H1 (cell line): ENCODE measurements around the gene BACE2. TPM values are rescaled to one million over a fixed set of nuclear protein-coding genes. Genes with fewer than 3 reads are reported as not detected.

Source experiments
- CTCF ChIA-PET: fragments of 300-600 bp; sonication (Branson Sonifier 250); formaldehyde crosslinking; loops from one replicate; lab custom pipeline; 2021; ENCODE audit not compliant: partially characterized antibody; lab: Charles Lee
- POLR2A ChIA-PET: fragments of 300-600 bp; sonication (Branson Sonifier 250); formaldehyde crosslinking; loops from one replicate; lab custom pipeline; 2021; ENCODE audit warnings: inconsistent platforms; ENCODE audit not compliant: partially characterized antibody; lab: Charles Lee
- DNase-seq, 2 experiments: peaks; one replicate each; pipeline versions ENCODE4 v3.0.0 to v3.0.0-alpha.2; 2010 to 2022; ENCODE audit warnings: low spot score in 2 of 2, low read depth in 1 of 2, mixed read lengths in 1 of 2
- FAIRE-seq: peaks from 2 replicates; lab custom pipeline; 2011; peaks lifted over from hg19 to GRCh38; lab: Jason Lieb, UNC
- H2AFZ ChIP-seq: 2 replicates; pipeline ENCODE4 v1.8.1; 2012; ENCODE audit warnings: low read length, inconsistent platforms
- H2AK5ac ChIP-seq: 2 replicates; pipeline ENCODE4 v1.6.1; 2013; ENCODE audit warnings: low read depth, low read length
- H2BK120ac ChIP-seq: replicated peaks from 2 replicates; pipeline ENCODE3; 2013; ENCODE audit warnings: low read depth, low read length, inconsistent platforms
- H2BK12ac ChIP-seq: 2 replicates; pipeline ENCODE4 v1.6.1; 2013; ENCODE audit warnings: low read depth, low read length
- H2BK15ac ChIP-seq: 2 replicates; pipeline ENCODE4 v1.6.1; 2013; ENCODE audit warnings: low read length
- H2BK20ac ChIP-seq: 2 replicates; pipeline ENCODE4 v1.6.1; 2013; ENCODE audit warnings: low read length
- H2BK5ac ChIP-seq: 2 replicates; pipeline ENCODE4 v1.6.1; 2013; ENCODE audit warnings: low read depth, low read length
- H3K14ac ChIP-seq: 2 replicates; pipeline ENCODE4 v1.6.1; 2013; ENCODE audit warnings: inconsistent platforms; ENCODE audit not compliant: insufficient read length
- H3K18ac ChIP-seq: 2 replicates; pipeline ENCODE4 v1.6.1; 2013; ENCODE audit warnings: low read length; ENCODE audit errors: extremely low read depth
- H3K23ac ChIP-seq: 2 replicates; pipeline ENCODE4 v1.6.1; 2013; ENCODE audit warnings: inconsistent platforms; ENCODE audit not compliant: insufficient read length
- H3K23me2 ChIP-seq: 2 replicates; pipeline ENCODE4 v1.6.1; 2013; ENCODE audit warnings: low read depth, low read length
- H3K27ac ChIP-seq: 2 replicates; pipeline ENCODE4 v1.6.1; 2011; ENCODE audit warnings: low read depth, low read length, inconsistent platforms
- H3K27me3 ChIP-seq, 4 experiments: replicated peaks in 1 of 4; 1 replicate in 1 of 4; 2 replicates in 3 of 4; pipeline versions ENCODE4 v1.6.1 to v1.8.1; 2011 to 2013; ENCODE audit warnings: low read length in 3 of 4, mild to moderate bottlenecking in 3 of 4, inconsistent platforms in 2 of 4, mixed read lengths in 2 of 4, moderate library complexity in 1 of 4; ENCODE audit not compliant: control insufficient read depth in 3 of 4, insufficient read depth in 3 of 4; ENCODE audit errors: extremely low read depth in 1 of 4
- H3K36me3 ChIP-seq, 4 experiments: 2 replicates each; pipeline versions ENCODE4 v1.6.1 to v1.8.1; 2011 to 2013; ENCODE audit warnings: mild to moderate bottlenecking in 4 of 4, low read length in 3 of 4, moderate library complexity in 2 of 4, control low read depth in 1 of 4, inconsistent platforms in 1 of 4; ENCODE audit not compliant: insufficient read depth in 4 of 4, control insufficient read depth in 2 of 4
- H3K4ac ChIP-seq: replicated peaks from 2 replicates; pipeline ENCODE3; 2013; ENCODE audit warnings: low read length, low read depth, mixed read lengths, inconsistent platforms; ENCODE audit not compliant: insufficient read length
- H3K4me1 ChIP-seq, 4 experiments: replicated peaks in 1 of 4; 1 replicate in 1 of 4; 2 replicates in 3 of 4; pipeline versions ENCODE4 v1.6.1 to v1.8.1; 2011 to 2013; ENCODE audit warnings: low read length in 3 of 4, inconsistent platforms in 2 of 4, mixed read lengths in 1 of 4; ENCODE audit not compliant: insufficient read depth in 4 of 4, control insufficient read depth in 3 of 4
- H3K4me2 ChIP-seq, 2 experiments: 2 replicates each; pipeline versions ENCODE4 v1.6.1 to v1.8.1; 2011 to 2013; ENCODE audit warnings: low read depth in 2 of 2, low read length in 2 of 2, control low read depth in 1 of 2, inconsistent platforms in 1 of 2, mild to moderate bottlenecking in 1 of 2; ENCODE audit not compliant: insufficient read depth in 1 of 2
- H3K4me3 ChIP-seq, 4 experiments: fragments of 200-600, 300-600 bp in 1 of 4; sonication (generic), shearing (Covaris generic), sonication (Bioruptor Twin) in 1 of 4; 2 replicates each; pipeline versions ENCODE4 v1.5.1 to v1.8.1; 2011 to 2016; ENCODE audit warnings: low read length in 4 of 4, low read depth in 3 of 4, control low read depth in 2 of 4, inconsistent platforms in 2 of 4, mild to moderate bottlenecking in 2 of 4, mixed read lengths in 1 of 4, moderate library complexity in 1 of 4; ENCODE audit not compliant: insufficient read depth in 2 of 4; ENCODE audit errors: extremely low read depth in 1 of 4
- H3K56ac ChIP-seq: replicated peaks from 2 replicates; pipeline ENCODE3; 2013; ENCODE audit warnings: low read depth, mild to moderate bottlenecking, mixed read lengths, low read length, inconsistent platforms; ENCODE audit not compliant: insufficient read length
- H3K79me1 ChIP-seq: 2 replicates; pipeline ENCODE4 v1.6.1; 2013; ENCODE audit warnings: low read depth, low read length, control low read depth
- H3K79me2 ChIP-seq, 2 experiments: 2 replicates each; pipeline versions ENCODE4 v1.6.1 to v1.8.1; 2012 to 2013; ENCODE audit warnings: low read length in 2 of 2, mild to moderate bottlenecking in 2 of 2, inconsistent platforms in 1 of 2; ENCODE audit not compliant: insufficient read depth in 2 of 2, control insufficient read depth in 1 of 2
- H3K9ac ChIP-seq, 4 experiments: replicated peaks in 1 of 4; 1 replicate in 1 of 4; 2 replicates in 3 of 4; pipeline versions ENCODE4 v1.6.1 to v1.8.1; 2011 to 2013; ENCODE audit warnings: low read depth in 3 of 4, low read length in 3 of 4, control low read depth in 2 of 4, mild to moderate bottlenecking in 2 of 4, moderate library complexity in 2 of 4, inconsistent platforms in 1 of 4; ENCODE audit errors: extremely low read depth in 1 of 4
- H3K9me3 ChIP-seq, 2 experiments: 2 replicates each; pipeline versions ENCODE4 v1.6.1 to v1.8.1; 2012 to 2013; ENCODE audit warnings: mild to moderate bottlenecking in 2 of 2, moderate library complexity in 2 of 2, control low read depth in 1 of 2, inconsistent platforms in 1 of 2, low read depth in 1 of 2, low read length in 1 of 2, mixed read lengths in 1 of 2; ENCODE audit not compliant: insufficient read depth in 2 of 2
- H4K20me1 ChIP-seq, 2 experiments: replicated peaks in 1 of 2; 2 replicates each; pipeline versions ENCODE3 to v1.8.1; 2011 to 2013; ENCODE audit warnings: inconsistent platforms in 2 of 2, low read length in 2 of 2, mild to moderate bottlenecking in 1 of 2; ENCODE audit not compliant: insufficient read depth in 2 of 2, control insufficient read depth in 1 of 2
- H4K5ac ChIP-seq: 2 replicates; pipeline ENCODE4 v1.6.1; 2013; ENCODE audit warnings: low read length, low read depth, mixed read lengths, inconsistent platforms; ENCODE audit not compliant: insufficient read length
- H4K8ac ChIP-seq: 2 replicates; pipeline ENCODE4 v1.8.0; 2013; ENCODE audit warnings: mild to moderate bottlenecking, moderate library complexity, low read length, inconsistent platforms; ENCODE audit not compliant: insufficient read depth; ENCODE audit errors: extremely low read depth
- H4K91ac ChIP-seq: replicated peaks from 2 replicates; pipeline ENCODE3; 2013; ENCODE audit warnings: low read length, mixed read lengths, inconsistent platforms; ENCODE audit not compliant: insufficient read length
- HDAC2 ChIP-seq, 2 experiments: fragments of 300-600 bp in 1 of 2; sonication (generic) in 1 of 2; IDR thresholded peaks; 2 replicates each; pipeline ENCODE4 v1.6.1; 2011 to 2012; ENCODE audit warnings: low read depth in 2 of 2, low read length in 2 of 2, mild to moderate bottlenecking in 2 of 2, moderate library complexity in 2 of 2, borderline replicate concordance in 1 of 2, inconsistent platforms in 1 of 2
- WGBS, 2 experiments: shearing (Covaris generic) in 1 of 2; methylation state at CpG; one replicate each; pipeline versions ENCODE4 v1.1.6 to v1.1.7; 2013 to 2015; ENCODE audit warnings: low lambda C conversion rate in 2 of 2, mixed read lengths in 2 of 2, inconsistent platforms in 1 of 2, low coverage in 1 of 2, missing lambda C conversion rate in 1 of 2; ENCODE audit not compliant: insufficient replicate concordance in 2 of 2, insufficient coverage in 1 of 2, insufficient read length in 1 of 2; ENCODE audit errors: extremely low coverage in 1 of 2, missing lambda C conversion rate in 1 of 2; 5-methylcytosine and 5-hydroxymethylcytosine counted together
- polyA plus RNA-seq, 7 experiments: library from polyadenylated mRNA; depleted of rRNA in 3 of 7; stranded (reverse) in 5 of 7; unstranded in 2 of 7; fragments of >200 nt in 5 of 7; fragments of 200-250 nt in 2 of 7; gene quantifications; 1 replicate in 5 of 7; 2 replicates in 1 of 7; 4 replicates in 1 of 7; pipeline versions ENCODE4 v1.2.1 to v1.2.3, GENCODE V29; 2011 to 2013; ENCODE audit warnings: missing spikeins in 2 of 7, mixed read lengths in 2 of 7
- total RNA-seq: library from RNA; stranded (reverse); fragmentation: NEBNext Ultra II Directional; extraction: Animal tissue kit (Norgen Biotek cat#: 25700); gene quantifications from 2 replicates; pipeline ENCODE4 v1.2.1, GENCODE V29; 2021

BACE2 gene
- total and polyA plus RNA-seq, 2 of the 8 experiments (the other 6 are each of a cell fraction or from before 2014, with no cell fraction given) = 8.1 to 10.9 TPM

GRCh38 chr21:41240040-41240439, 72.1 kb downstream of the BACE2 start:
- ChIA-PET CTCF (interaction anchor here (0.6 kb wide), 1 partner anchor 46 kb away, joined by 3 read pairs; no protein-coding TSS in a partner anchor), POLR2A (no interaction called here)
- no peak overlapping the region for H2AFZ ChIP-seq
- H3K4me3 ChIP-seq = no peak overlapping the region
- no peak for TF ChIP-seq HDAC2 (IDR thresholded peaks at IDR 0.05; ENCODE audit: borderline replicate concordance in 1 of 2, low read depth in 2 of 2, low read length in 2 of 2)
- FAIRE-seq (no peak), DNase-seq (no peak)
- H3K56ac ChIP-seq = no peak overlapping the region
- WGBS, 2 experiments = 90% methylated on average over 3 of the region's 3 CpGs; no CpG with 5 or more reads in 1 of the 2 experiments
- H2BK120ac ChIP-seq = no peak overlapping the region
- H3K36me3 ChIP-seq = no peaks in the 10 kb centered on the region
- no peak overlapping the region for H3K4me2 ChIP-seq
- no peak overlapping the region for H4K91ac ChIP-seq
- no peak overlapping the region for H3K27ac ChIP-seq
- H3K23me2 ChIP-seq = no peaks in the 10 kb centered on the region
- no peaks in the 10 kb centered on the region for H3K27me3 ChIP-seq
- no peak overlapping the region for H3K4ac ChIP-seq
- no peak overlapping the region for H2BK12ac ChIP-seq
- no peak overlapping the region for H3K23ac ChIP-seq
- no peak overlapping the region for H2AK5ac ChIP-seq
- no peak overlapping the region for H2BK20ac ChIP-seq
- H3K9ac ChIP-seq = no peak overlapping the region; a peak in 1 of 7 replicates
- H2BK15ac ChIP-seq = no peak overlapping the region
- H3K18ac ChIP-seq = no peak overlapping the region
- no peak overlapping the region for H3K14ac ChIP-seq
- H3K79me2 ChIP-seq = no peaks in the 10 kb centered on the region
- H2BK5ac ChIP-seq = no peak overlapping the region
- H3K9me3 ChIP-seq = no peaks in the 10 kb centered on the region
- H3K79me1 ChIP-seq = no peaks in the 10 kb centered on the region
- no peak overlapping the region for H4K8ac ChIP-seq
- H4K20me1 ChIP-seq = no peaks in the 10 kb centered on the region
- no peak overlapping the region for H4K5ac ChIP-seq
- 0 out of 7 replicates have a peak, but pooled peaks cover 0 to under 1% (median 0%) of the 10 kb centered on the region in 4 experiments for H3K4me1 ChIP-seq
